ENCODE measurements around the gene LDB3.

- TF ChIP-seq CTCF (conservative IDR thresholded peaks at IDR 0.05; ENCODE audit: low read depth, low read length) (no peak), MXI1 (IDR thresholded peaks at IDR 0.05; ENCODE audit: borderline replicate concordance, low read depth, low read length) (no peak), SMC3 (IDR thresholded peaks at IDR 0.05; ENCODE audit: low read depth, low read length) (no peak), POLR2A (IDR thresholded peaks at IDR 0.05; ENCODE audit: low read depth, low read length) (no peak), MAZ (IDR thresholded peaks at IDR 0.05; ENCODE audit: borderline replicate concordance, low read depth, low read length) (no peak), RFX5 (IDR thresholded peaks at IDR 0.05; ENCODE audit: low read depth, low read length) (no peak), CHD1 (IDR thresholded peaks at IDR 0.05; ENCODE audit: low read depth, low read length) (no peak), RCOR1 (IDR thresholded peaks at IDR 0.05; ENCODE audit: insufficient replicate concordance, low read length) (no peak), MAFK (IDR thresholded peaks at IDR 0.05; ENCODE audit: low read depth, low read length) (no peak), NFE2L2 (IDR thresholded peaks at IDR 0.05; ENCODE audit: low read depth, low read length) (no peak), CEBPB (IDR thresholded peaks at IDR 0.05; ENCODE audit: low read depth, low read length) (no peak), FOS (IDR thresholded peaks at IDR 0.05; ENCODE audit: low read depth, low read length) (no peak), USF2 (IDR thresholded peaks at IDR 0.05; ENCODE audit: low read depth, low read length) (no peak), RAD21 (IDR thresholded peaks at IDR 0.05; ENCODE audit: low read length) (no peak)
These were observed 40.6 kb downstream of the LDB3 start for GRCh38 chr10:86708783-86709380.

Data from IMR-90 (cell line).